ENCODE measurements around the gene FAM43A.
A peak's percentile ranks its signal among the peaks of the same experiment; 100 is the strongest.

The FAM43A gene

GRCh38 chr3:194675680-194676079, 10.0 kb upstream of the FAM43A start:
- no peak for DNase-seq (ENCODE audit: low read depth in 2 of 2)

DNA sequence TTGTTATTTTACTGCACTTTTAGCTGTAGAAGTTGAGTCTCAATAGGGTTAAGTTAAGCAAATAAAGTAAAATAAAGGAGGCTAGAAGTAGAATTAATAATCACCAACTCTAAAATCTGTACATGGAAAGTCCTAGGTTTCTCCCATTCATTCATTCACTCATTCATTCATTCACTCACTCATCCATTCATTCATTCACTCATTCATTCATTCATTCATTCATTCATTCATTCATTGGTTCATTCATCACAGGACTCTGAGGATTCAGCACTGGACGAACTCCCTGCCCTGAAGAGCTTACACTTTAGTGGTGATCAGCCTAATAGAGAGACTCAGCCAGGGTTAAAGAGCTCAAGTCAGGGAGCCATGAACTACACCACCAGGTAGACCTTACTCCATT, 9.2 kb upstream of the FAM43A start:
- no peak for DNase-seq (ENCODE audit: low read depth in 2 of 2)

DNA sequence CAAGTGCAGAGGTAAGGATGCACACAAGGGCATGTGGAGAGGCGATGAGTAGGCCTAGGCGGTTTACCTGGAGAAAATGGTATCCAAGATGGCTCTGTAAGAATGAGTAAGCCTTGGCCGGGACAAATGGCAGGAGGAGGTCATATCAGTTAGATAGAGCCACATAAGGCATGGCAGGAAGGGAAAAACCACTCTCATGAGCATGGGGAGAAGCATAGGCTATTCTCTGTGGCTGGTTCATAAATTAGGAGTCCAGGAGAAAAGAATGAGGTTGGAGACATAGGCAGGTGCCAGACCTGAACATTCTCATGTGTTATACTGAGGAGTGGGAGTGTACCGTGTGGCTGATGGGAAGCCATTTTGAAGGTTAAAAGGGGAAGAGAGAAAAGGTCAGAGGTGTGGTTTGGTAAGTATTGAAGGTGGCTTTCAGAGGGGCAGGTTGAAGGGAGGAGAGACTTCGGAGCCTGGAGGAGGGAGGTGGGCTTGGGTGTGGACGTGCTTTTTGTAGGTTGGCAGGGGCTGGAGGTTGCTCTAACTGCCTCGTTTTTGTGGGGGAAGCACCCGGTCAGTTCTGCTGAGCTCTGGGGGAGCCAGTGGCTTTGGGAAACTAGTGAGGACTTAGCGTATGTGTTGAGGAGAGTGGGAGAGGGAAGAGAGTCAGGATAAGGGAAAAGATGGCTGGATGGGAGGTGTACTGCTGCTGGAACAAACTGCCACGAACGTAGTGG, 4.6 kb upstream of the FAM43A start:
- DNase-seq (ENCODE audit: low read depth in 2 of 2): no peak

DNA sequence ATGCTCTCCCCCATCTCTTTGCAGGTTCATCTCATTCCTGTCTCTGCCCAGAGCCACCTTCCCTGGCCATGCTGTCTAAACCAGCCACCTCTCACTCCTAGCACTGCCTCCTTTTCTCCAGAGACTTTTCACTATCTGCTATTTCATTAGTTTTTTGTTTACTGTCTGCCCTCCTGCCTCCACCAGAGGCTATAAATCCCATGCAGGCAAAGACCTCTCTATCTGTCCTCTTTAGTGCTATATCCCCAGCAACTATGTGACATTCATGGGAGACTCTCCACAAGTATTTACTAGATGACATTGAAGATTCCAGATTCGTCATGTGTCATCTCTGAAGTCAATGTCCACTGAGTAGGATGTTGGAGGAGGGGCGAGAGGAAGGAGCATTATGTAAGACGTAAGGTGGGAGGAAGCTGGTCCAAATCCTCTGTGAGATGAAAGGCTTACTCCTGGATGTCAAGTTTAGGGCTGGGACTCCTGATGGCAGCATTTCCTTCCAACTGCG, 3.4 kb upstream of the FAM43A start:
- DNase-seq (ENCODE audit: low read depth in 2 of 2): no peak

DNA sequence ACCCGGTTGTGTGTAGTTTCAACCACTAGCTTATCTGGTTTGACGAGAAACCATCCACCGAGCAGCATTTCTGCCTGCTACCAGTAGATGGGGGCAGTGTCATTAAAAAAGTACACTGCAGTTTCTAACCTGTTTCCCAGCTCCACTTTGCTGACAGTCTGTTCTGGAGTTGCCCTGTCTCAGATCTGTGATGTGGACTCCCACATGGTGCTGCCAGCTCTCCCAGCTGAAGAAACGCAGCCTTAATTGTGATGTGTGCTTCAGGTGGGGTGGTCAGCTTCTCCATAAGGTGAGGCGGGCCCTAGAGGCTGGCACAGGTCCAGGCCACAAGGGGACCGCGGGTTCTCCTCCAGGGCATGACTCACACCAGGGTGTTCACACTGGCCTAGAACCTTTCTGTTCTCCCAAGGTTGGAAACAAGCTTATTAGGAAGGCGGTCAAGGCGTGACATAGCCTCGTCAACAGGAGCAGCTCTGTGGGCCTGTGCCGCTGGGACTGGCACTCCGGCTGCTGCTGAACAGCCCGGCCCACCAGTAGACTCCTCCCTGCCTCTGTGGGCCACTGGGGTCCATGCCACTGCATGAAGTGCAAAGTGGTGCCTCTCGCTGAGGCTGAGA, 2.9 kb upstream of the FAM43A start:
- peak in 1 of 2 donors; percentile 48 for DNase-seq (ENCODE audit: low read depth in 2 of 2)

GRCh38 chr3:194683380-194683779, 2.3 kb upstream of the FAM43A start:
- no peak for DNase-seq (ENCODE audit: low read depth in 2 of 2)

- no peak for DNase-seq (ENCODE audit: low read depth in 2 of 2)
Measured at GRCh38 chr3:194685065-194685717, 492 bp upstream of the FAM43A start.

DNA sequence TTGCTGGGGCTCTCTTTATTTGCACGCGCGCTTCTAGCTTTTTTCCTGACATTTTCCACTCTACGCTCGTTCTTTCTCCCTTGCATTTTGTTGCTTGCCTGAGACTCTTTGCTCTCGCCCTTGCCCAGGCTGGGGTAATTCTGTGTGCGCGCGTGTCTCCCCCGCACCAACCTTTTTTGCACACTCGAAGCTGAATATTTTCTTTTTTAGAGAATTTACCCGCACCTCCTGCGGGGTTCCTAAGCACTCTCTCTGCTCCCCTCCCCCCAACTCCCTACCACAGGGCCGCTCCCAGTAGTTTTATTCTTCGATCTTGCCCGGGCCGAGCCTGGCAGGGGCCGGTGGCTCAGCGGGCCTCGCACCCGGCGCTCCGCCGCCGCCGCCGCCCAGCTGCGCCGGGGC, 732 bp downstream of the FAM43A start:
- no peak for DNase-seq (ENCODE audit: low read depth in 2 of 2)

- no peak for DNase-seq (ENCODE audit: low read depth in 2 of 2)
Measured at GRCh38 chr3:194686816-194687637, 1.3 kb downstream of the FAM43A start.

DNA sequence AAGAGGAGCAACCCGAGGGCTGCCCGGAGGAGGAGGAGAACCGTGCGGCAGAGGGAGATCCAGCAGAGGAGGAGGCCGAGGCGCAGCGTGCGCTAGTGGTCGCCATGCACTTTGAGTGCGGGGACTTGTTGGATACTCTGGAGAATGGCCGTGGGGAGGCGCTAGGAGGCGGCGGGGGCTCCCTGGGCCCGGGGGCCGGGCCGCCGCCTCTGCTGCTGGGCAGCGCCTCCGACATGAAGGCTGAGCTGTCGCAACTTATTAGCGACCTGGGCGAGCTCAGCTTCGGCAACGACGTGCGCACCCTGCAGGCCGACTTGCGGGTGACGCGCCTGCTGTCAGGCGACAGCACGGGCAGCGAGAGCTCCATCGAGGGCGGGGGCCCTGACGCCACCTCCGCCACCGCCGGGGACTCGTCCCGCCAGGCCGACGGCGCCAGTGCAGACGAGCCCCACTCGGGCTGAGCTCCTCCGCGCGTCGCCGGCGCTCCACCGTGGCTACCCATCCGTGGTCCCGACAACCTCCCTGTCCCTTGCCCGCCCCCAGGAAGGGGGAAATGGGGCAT, 2.0 kb downstream of the FAM43A start:
- peak; percentile 48 to 66 for DNase-seq (ENCODE audit: low read depth in 2 of 2)

DNA sequence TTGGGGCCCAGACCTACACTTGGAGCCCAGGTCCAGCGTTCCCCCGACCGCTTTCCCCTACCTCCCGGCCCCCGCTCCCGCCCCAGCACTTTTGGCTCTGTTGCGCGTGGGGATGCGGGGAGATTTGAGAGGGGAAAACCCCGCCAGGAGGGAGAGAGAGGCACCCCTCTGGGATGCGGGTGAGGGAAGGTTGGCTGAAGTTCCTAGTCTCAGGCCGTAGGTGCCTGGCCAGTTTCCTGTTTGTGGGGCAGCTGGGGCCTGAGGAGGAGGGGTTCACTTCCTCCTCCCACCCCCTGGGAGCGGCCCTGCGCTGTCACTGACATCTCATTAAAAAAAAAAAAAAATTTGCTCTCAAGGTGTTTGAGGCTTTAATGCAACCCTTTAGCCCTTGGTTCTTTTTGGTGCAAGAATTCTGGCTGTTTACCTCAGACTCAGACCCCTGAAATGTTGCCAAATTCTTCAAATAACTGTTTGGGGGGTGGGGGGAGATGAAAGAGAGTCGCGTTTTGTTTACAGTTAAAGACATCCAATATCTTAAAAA, 2.6 kb downstream of the FAM43A start:
- DNase-seq (ENCODE audit: low read depth in 2 of 2): no peak

- no peak for DNase-seq (ENCODE audit: low read depth in 2 of 2)
Measured at GRCh38 chr3:194688946-194689345, 3.3 kb downstream of the FAM43A start.

GRCh38 chr3:194689493-194689944, 3.8 kb downstream of the FAM43A start:
- DNase-seq (ENCODE audit: low read depth in 2 of 2): no peak

DNA sequence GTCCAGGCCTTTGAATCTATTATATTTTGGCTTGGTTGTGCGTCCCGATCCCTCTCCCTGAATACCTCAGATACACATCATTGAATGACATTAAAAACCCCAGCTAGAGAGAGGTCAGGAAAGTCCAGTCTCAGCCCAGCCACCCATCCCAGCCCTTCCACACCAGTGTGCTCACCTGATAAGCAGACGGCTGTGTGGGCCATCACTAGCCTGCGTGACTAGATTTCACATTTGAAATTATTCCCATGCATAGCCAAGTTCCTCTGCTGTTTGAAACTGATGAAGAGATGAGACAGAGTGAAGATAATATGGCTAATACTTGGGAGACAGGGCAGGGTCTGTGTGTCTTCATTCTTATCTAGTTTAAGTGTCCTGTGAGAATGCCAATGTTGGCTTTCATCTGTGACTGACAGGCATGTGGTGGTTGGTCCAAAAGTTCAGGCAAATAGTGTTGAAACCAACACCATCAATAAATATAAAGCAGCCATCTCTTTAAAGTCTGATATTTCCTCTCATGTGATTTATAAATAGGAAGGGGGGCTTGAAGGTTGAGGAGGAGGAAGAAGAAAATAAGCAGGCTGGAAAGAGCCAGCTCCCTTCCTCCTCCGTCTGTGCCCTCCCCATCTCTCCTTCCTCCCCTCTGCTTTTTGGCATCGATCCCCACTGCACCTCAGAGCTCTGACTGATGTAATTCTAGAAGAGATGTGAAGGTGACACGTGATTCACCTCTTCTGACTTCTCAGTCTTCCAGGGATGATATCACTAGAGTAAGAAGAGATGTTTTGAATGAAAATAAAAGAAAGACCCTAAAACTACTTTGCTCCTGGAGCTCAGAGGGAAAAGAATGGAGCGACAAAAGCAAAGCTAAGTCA, 5.1 kb downstream of the FAM43A start:
- no peak for DNase-seq (ENCODE audit: low read depth in 2 of 2)

DNA sequence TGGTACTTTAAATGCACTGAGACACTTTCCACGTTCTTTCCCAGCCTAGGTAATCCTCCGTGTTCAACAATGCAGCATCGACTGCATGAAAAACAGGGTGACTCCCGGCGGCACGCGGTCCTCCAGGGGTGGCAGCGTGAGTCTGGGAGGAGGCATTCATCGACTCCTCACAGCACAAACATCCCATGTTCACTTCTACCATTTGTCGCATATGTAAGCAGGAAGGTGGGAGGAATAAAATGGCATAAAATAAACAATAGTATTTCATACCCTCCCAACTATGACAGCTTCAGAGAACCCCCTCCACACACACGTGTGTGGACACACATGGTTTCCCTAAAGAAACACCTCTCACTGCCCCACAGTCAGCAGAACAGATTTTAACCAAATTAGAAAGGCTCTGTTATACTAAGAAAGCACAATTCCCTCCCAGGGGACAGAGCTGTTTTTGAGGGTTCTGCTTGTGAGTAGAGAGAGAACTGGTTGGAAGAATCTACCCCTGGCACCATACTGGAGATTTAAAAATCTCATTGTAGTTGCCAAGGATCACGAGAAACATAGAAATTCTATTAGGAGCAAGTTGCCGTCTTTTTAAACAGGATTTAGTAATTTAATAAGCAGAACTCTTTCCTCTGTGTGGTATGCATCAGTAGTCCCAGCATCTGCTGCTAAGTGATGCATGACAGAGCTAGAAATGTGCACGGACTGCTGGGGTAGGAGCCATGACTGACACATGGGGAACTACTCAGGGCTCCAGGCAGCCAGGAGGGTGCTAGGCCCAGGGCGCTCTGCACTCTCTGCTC, 6.0 kb downstream of the FAM43A start:
- DNase-seq (ENCODE audit: low read depth in 2 of 2): no peak

- no peak for DNase-seq (ENCODE audit: low read depth in 2 of 2)
Measured at GRCh38 chr3:194696702-194697101, 11.0 kb downstream of the FAM43A start.

DNA sequence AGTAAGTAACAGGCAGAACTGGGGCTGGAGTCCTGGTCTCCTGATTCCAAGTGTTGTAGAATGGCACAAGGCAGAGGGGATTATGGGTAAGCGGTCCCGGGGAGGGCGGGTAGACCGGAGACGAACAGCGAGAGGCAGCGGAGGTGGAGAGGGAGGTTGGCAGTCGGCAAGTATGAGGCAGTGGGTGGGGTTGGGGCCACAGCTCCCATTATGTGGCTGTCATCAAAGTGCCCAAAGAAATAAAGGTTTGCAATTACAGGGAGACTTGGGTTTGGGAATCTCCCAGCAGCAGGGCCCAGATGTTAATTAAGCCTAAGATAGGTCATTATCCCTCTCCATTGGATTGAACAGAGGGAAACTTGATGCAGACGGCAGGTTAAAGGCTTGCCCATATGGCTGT, 16.9 kb downstream of the FAM43A start:
- DNase-seq (ENCODE audit: low read depth in 2 of 2): no peak

DNA sequence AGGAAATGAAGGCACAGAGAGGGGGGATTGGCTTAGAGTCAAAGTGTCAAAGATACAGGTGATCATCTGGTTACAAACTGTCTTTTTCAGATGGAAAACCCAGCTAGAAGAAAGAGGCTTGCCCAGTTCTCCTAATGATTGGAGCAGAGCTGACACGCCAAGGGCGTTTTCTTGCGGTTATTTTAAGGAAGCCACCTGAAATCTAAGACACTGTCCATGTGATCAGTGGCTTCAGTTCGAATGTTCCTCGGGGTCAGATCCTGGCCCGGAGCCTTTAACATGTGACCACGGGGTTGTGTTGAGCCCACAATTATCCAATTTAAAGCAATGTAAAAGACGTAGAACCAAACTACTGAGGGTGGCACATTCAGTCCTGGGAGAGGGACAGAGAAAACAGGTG, 19.5 kb downstream of the FAM43A start:
- DNase-seq (ENCODE audit: low read depth in 2 of 2): no peak

DNA sequence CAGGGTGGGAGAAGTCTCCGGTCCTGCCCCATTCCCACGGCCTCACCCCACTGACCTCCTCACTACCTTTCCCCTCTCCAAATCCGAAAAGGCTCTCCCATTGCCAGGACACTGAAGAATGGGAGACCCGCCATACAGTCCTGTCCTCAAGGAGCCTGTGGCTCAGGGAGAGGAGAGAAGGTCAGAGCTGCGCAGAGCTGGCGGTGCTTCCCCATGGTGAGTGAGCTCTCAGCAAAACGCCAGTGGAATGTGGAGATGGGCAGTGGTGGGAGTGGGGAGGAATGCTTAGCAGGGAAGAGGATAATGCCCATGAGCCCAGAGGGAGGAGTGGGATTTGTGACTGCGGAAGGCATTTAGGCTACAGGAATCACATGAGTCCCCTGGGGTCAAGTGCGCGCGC, 20.1 kb downstream of the FAM43A start:
- no peak for DNase-seq (ENCODE audit: low read depth in 2 of 2)

- no peak for DNase-seq (ENCODE audit: low read depth in 2 of 2)
Measured at GRCh38 chr3:194707147-194707540, 21.5 kb downstream of the FAM43A start.
